A549 (cell line): ENCODE data around the gene EFCAB14.

Source experiments
- CBX2 ChIP-seq: fragments of 200-600 bp; sonication (generic); IDR thresholded peaks from 2 replicates; pipeline ENCODE4 v1.6.1; 2016; ENCODE audit warnings: low read depth, mild to moderate bottlenecking, borderline replicate concordance
- CEBPB ChIP-seq, 2 experiments: fragments of >200 bp in 1 of 2; sonication (Bioruptor Twin) in 1 of 2; formaldehyde crosslinking in 1 of 2; IDR thresholded peaks; 2 replicates each; pipeline ENCODE4 v1.6.1; 2012 to 2016
- CHD2 ChIP-seq: fragments of 150-350 bp; IDR thresholded peaks from 2 replicates; pipeline ENCODE4 v1.6.1; 2014; ENCODE audit warnings: low read length; ENCODE audit not compliant: partially characterized antibody
- CHD4 ChIP-seq: fragments of 200-600 bp; sonication (generic); IDR thresholded peaks from 2 replicates; pipeline ENCODE4 v1.6.1; 2016; ENCODE audit warnings: antibody characterized with exemption, mild to moderate bottlenecking, borderline replicate concordance
- ESRRA ChIP-seq: fragments of 150-350 bp; IDR thresholded peaks from 2 replicates; pipeline ENCODE4 v1.6.1; 2014; ENCODE audit warnings: mild to moderate bottlenecking, low read length, borderline replicate concordance
- GATA3 ChIP-seq: IDR thresholded peaks from 2 replicates; pipeline ENCODE4 v1.6.1; 2012; ENCODE audit warnings: borderline replicate concordance
- MAFK ChIP-seq: fragments of 450-650 bp; IDR thresholded peaks from 2 replicates; pipeline ENCODE4 v1.6.1; 2014; ENCODE audit not compliant: partially characterized antibody
- POLR2A ChIP-seq: IDR thresholded peaks from 2 replicates; pipeline ENCODE4 v1.6.1; 2012; ENCODE audit warnings: mild to moderate bottlenecking, low read length
- RCOR1 ChIP-seq: fragments of 150-350 bp; IDR thresholded peaks from 2 replicates; pipeline ENCODE4 v1.6.1; 2014; ENCODE audit warnings: antibody characterized with exemption, low read length, low read depth
- TF ChIP-seq, protein P1 (sequence below): fragments of >200 bp; sonication (Bioruptor Twin); formaldehyde crosslinking; IDR thresholded peaks from 3 replicates; pipeline ENCODE4 v1.5.1; 2016

DNA sequence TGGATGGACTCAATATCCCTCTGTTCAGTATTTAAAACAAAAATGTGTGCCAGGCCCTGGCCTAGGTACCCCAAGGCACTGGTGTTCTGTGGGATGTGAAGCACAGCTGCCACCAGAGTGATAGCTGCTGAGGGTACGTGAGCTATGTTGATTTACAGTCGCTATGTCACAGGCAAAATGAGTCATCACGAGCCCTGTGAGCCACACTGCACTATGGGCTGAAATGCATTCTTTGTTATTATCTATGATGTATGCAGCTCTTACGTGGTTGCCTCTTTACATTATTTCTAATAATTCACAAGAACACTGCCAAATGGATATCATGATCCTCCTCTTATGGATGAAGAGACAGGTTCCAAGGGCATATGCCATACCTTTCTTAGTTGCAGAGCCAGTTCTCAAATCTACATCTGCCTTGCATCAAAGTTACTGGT lies 45.1 kb downstream of the EFCAB14 start:
- TF ChIP-seq ESRRA (no peak), GATA3 (no peak), POLR2A (no peak), MAFK (no peak), CHD2 (no peak), CHD4 (no peak), CEBPB (IDR thresholded peaks at IDR 0.05) (no peak), CBX2 (no peak), RCOR1 (no peak)
- TF ChIP-seq, protein P1, sequence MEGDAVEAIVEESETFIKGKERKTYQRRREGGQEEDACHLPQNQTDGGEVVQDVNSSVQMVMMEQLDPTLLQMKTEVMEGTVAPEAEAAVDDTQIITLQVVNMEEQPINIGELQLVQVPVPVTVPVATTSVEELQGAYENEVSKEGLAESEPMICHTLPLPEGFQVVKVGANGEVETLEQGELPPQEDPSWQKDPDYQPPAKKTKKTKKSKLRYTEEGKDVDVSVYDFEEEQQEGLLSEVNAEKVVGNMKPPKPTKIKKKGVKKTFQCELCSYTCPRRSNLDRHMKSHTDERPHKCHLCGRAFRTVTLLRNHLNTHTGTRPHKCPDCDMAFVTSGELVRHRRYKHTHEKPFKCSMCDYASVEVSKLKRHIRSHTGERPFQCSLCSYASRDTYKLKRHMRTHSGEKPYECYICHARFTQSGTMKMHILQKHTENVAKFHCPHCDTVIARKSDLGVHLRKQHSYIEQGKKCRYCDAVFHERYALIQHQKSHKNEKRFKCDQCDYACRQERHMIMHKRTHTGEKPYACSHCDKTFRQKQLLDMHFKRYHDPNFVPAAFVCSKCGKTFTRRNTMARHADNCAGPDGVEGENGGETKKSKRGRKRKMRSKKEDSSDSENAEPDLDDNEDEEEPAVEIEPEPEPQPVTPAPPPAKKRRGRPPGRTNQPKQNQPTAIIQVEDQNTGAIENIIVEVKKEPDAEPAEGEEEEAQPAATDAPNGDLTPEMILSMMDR: no peak
